Kasumi-1 (cell line): ENCODE data around the gene LRRC4C.

Experiments used
- DNase-seq, 2 experiments: peaks; one replicate each; lab custom pipeline; 2025; lab: John Stamatoyannopoulos, UW

LRRC4C gene

GRCh38 chr11:41414771-41415440, 44.5 kb downstream of the LRRC4C start:
- DNase-seq, result no peak

- DNase-seq, result no peak
These were observed 45.6 kb downstream of the LRRC4C start for GRCh38 chr11:41413843-41414242.

GRCh38 chr11:41405812-41406211, 53.6 kb downstream of the LRRC4C start:
- no peak for DNase-seq

GRCh38 chr11:41404109-41404508, 55.3 kb downstream of the LRRC4C start:
- DNase-seq, result no peak

GRCh38 chr11:41403458-41403857, 56.0 kb downstream of the LRRC4C start:
- no peak for DNase-seq

- no peak for DNase-seq
These were observed 58.6 kb downstream of the LRRC4C start for GRCh38 chr11:41400819-41401382.

GRCh38 chr11:41400124-41400523, 59.3 kb downstream of the LRRC4C start:
- no peak for DNase-seq

GRCh38 chr11:41399323-41399722, 60.1 kb downstream of the LRRC4C start:
- DNase-seq, result no peak

GRCh38 chr11:41398175-41398574, 61.3 kb downstream of the LRRC4C start:
- no peak for DNase-seq

GRCh38 chr11:41394521-41395195, 64.8 kb downstream of the LRRC4C start:
- no peak for DNase-seq

- no peak for DNase-seq
These were observed 66.9 kb downstream of the LRRC4C start for GRCh38 chr11:41392596-41392995.

GRCh38 chr11:41389623-41390130, 69.8 kb downstream of the LRRC4C start:
- DNase-seq, result no peak

- no peak for DNase-seq
These were observed 75.1 kb downstream of the LRRC4C start for GRCh38 chr11:41384329-41384728.

GRCh38 chr11:41383768-41384167, 75.7 kb downstream of the LRRC4C start:
- no peak for DNase-seq

- no peak for DNase-seq
These were observed 76.5 kb downstream of the LRRC4C start for GRCh38 chr11:41382927-41383326.

- DNase-seq, result no peak
These were observed 80.4 kb downstream of the LRRC4C start for GRCh38 chr11:41379084-41379483.

GRCh38 chr11:41377709-41378394, 81.6 kb downstream of the LRRC4C start:
- DNase-seq, result no peak

- DNase-seq, result no peak
These were observed 107.6 kb downstream of the LRRC4C start for GRCh38 chr11:41351825-41352224.

GRCh38 chr11:41346042-41346441, 113.4 kb downstream of the LRRC4C start:
- no peak for DNase-seq

- DNase-seq, result no peak
These were observed 125.2 kb downstream of the LRRC4C start for GRCh38 chr11:41334007-41334933.

GRCh38 chr11:41333357-41333756, 126.1 kb downstream of the LRRC4C start:
- DNase-seq, result no peak

- no peak for DNase-seq
These were observed 131.1 kb downstream of the LRRC4C start for GRCh38 chr11:41328324-41328723.
